Neuronal stem cell (in vitro differentiated cells): Measurements from ENCODE around the gene ANKMY2.
"Not testable (repeated sequence)": the region's sequence is repeated elsewhere in the genome, so short reads cannot be mapped to it uniquely, and the experiment has no call there.

ENCODE experiments used
- DNase-seq: peaks from one replicate; pipeline ENCODE4 v3.0.0-alpha.2; 2013; ENCODE audit warnings: low spot score
- H2AFZ ChIP-seq: one replicate; pipeline ENCODE4 v1.6.1; 2013; ENCODE audit warnings: mild to moderate bottlenecking, low read length, inconsistent platforms
- H2AK5ac ChIP-seq: 2 replicates; pipeline ENCODE4 v1.6.1; 2013; ENCODE audit warnings: low read depth, mild to moderate bottlenecking, inconsistent platforms, low read length, moderate library complexity, mixed read lengths
- H2BK120ac ChIP-seq: 2 replicates; pipeline ENCODE4 v1.6.1; 2013; ENCODE audit warnings: low read depth, mild to moderate bottlenecking, inconsistent platforms, low read length, moderate library complexity, mixed read lengths
- H2BK12ac ChIP-seq: one replicate; pipeline ENCODE4 v1.6.1; 2013; ENCODE audit warnings: low read length, inconsistent platforms
- H2BK15ac ChIP-seq: 2 replicates; pipeline ENCODE4 v1.6.1; 2013; ENCODE audit warnings: mild to moderate bottlenecking, low read length, inconsistent platforms, mixed read lengths
- H2BK5ac ChIP-seq: one replicate; pipeline ENCODE4 v1.6.1; 2013; ENCODE audit warnings: inconsistent platforms, mild to moderate bottlenecking, low read length, moderate library complexity
- H3K14ac ChIP-seq: one replicate; pipeline ENCODE4 v1.6.1; 2013; ENCODE audit warnings: low read length, inconsistent platforms
- H3K18ac ChIP-seq: 2 replicates; pipeline ENCODE4 v1.6.1; 2013; ENCODE audit warnings: low read length, inconsistent platforms
- H3K23ac ChIP-seq: 2 replicates; pipeline ENCODE4 v1.6.1; 2013; ENCODE audit warnings: low read depth, mild to moderate bottlenecking, mixed read lengths, low read length, inconsistent platforms; ENCODE audit not compliant: poor library complexity
- H3K27ac ChIP-seq: replicated peaks from 3 replicates; pipeline ENCODE4 v1.5.1; 2013; ENCODE audit warnings: low read length, inconsistent platforms
- H3K27me3 ChIP-seq, 3 experiments: 2 replicates each; pipeline ENCODE4 v1.6.1; 2013; ENCODE audit warnings: low read length in 3 of 3, mild to moderate bottlenecking in 2 of 3, inconsistent platforms in 1 of 3, low read depth in 1 of 3, mixed read lengths in 1 of 3, moderate library complexity in 1 of 3; ENCODE audit not compliant: control insufficient read depth in 3 of 3, insufficient read depth in 3 of 3
- H3K36me3 ChIP-seq, 2 donors: replicated peaks in 1 of 2; 2 replicates each; pipeline ENCODE4 v1.6.1; 2013; ENCODE audit warnings: low read length in 2 of 2; ENCODE audit not compliant: control insufficient read depth in 2 of 2, insufficient read depth in 2 of 2
- H3K4ac ChIP-seq: 2 replicates; pipeline ENCODE4 v1.6.1; 2013; ENCODE audit warnings: inconsistent platforms, mild to moderate bottlenecking, low read length, moderate library complexity
- H3K4me1 ChIP-seq, 2 donors: 1 replicate in 1 of 2; 2 replicates in 1 of 2; pipeline ENCODE4 v1.6.1; 2013; ENCODE audit warnings: low read length in 2 of 2, low read depth in 1 of 2; ENCODE audit not compliant: control insufficient read depth in 2 of 2, insufficient read depth in 1 of 2
- H3K4me2 ChIP-seq: one replicate; pipeline ENCODE4 v1.6.1; 2013; ENCODE audit warnings: mild to moderate bottlenecking, low read length, inconsistent platforms; ENCODE audit not compliant: insufficient read depth, poor library complexity, severe bottlenecking
- H3K4me3 ChIP-seq, 2 donors: 2 replicates each; pipeline ENCODE4 v1.5.1; 2013; ENCODE audit warnings: low read length in 2 of 2, mild to moderate bottlenecking in 2 of 2, inconsistent platforms in 1 of 2, moderate library complexity in 1 of 2
- H3K79me1 ChIP-seq: one replicate; pipeline ENCODE4 v1.6.1; 2013; ENCODE audit warnings: low read depth, mild to moderate bottlenecking, inconsistent platforms, low read length, moderate library complexity
- H3K9ac ChIP-seq: one replicate; pipeline ENCODE4 v1.6.1; 2013; ENCODE audit warnings: mild to moderate bottlenecking, low read depth, low read length, inconsistent platforms; ENCODE audit not compliant: poor library complexity
- H3K9me3 ChIP-seq, 2 donors: replicated peaks in 1 of 2; 2 replicates each; pipeline versions ENCODE3 to v1.6.1; 2013; ENCODE audit warnings: low read length in 2 of 2, mild to moderate bottlenecking in 2 of 2, inconsistent platforms in 1 of 2, low read depth in 1 of 2, mixed read lengths in 1 of 2, moderate library complexity in 1 of 2; ENCODE audit not compliant: control insufficient read depth in 2 of 2, insufficient read depth in 1 of 2
- H4K8ac ChIP-seq: one replicate; pipeline ENCODE4 v1.6.1; 2013; ENCODE audit warnings: low read depth, mild to moderate bottlenecking, inconsistent platforms, low read length, moderate library complexity
- H4K91ac ChIP-seq: one replicate; pipeline ENCODE4 v1.6.1; 2013; ENCODE audit warnings: low read length, low read depth, mild to moderate bottlenecking, inconsistent platforms; ENCODE audit not compliant: poor library complexity
- WGBS, 2 donors: extraction: QIAGEN DNeasy Blood & Tissue Kit; methylation state at CpG; one replicate each; pipeline ENCODE4 v1.1.7; 2013; ENCODE audit warnings: missing lambda C conversion rate in 2 of 2, mixed read lengths in 1 of 2; ENCODE audit not compliant: insufficient read length in 2 of 2, insufficient replicate concordance in 1 of 2; ENCODE audit errors: extremely low coverage in 2 of 2; 5-methylcytosine and 5-hydroxymethylcytosine counted together

The ANKMY2 gene

DNA sequence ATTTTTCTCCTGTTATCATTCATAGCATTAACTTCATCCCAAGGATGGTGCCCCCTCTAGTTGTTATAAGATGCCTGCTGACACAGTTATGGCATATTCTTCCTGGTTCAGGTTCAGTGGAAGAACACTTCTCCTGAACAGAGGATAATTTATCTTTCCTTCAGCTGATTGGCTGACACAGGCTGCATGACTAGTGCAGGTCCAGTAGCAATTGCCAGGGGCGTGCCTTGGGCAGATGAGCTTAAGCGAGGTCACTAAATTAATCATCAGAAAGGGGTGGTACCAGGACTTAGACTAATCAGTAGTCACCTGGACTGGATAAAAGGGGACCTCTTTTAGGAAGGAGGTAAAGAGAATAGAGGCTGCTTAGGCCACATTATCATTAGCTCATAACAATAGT is 42.7 kb upstream of the ANKMY2 start:
- no peak overlapping the region for H3K4me2 ChIP-seq
- no peaks in the 10 kb centered on the region for H3K79me1 ChIP-seq
- no peak overlapping the region for H3K18ac ChIP-seq
- H3K9ac ChIP-seq: no peak overlapping the region
- H3K14ac ChIP-seq: no peak overlapping the region
- no peak for DNase-seq
- no peak overlapping the region for H2BK120ac ChIP-seq
- no peak overlapping the region for H2BK5ac ChIP-seq
- no peak overlapping the region for H2BK15ac ChIP-seq
- no peak overlapping the region for H3K23ac ChIP-seq
- no peak overlapping the region for H4K91ac ChIP-seq
- H2AK5ac ChIP-seq: no peak overlapping the region
- no peak overlapping the region for H3K4ac ChIP-seq
- H2BK12ac ChIP-seq: no peak overlapping the region
- no peaks in the 10 kb centered on the region for H3K9me3 ChIP-seq
- H3K4me1 ChIP-seq: peaks cover 0 to 5% of the 10 kb centered on the region in 2 donors
- no CpG with 5 or more reads among the region's 2 CpGs for WGBS, 2 donors
- no peak overlapping the region for H3K4me3 ChIP-seq
- no peak overlapping the region for H2AFZ ChIP-seq
- peaks cover 12 to 98% of the 10 kb centered on the region in 2 donors for H3K36me3 ChIP-seq
- H3K27ac ChIP-seq: no peak overlapping the region
- H3K27me3 ChIP-seq: no peaks in the 10 kb centered on the region
- no peak overlapping the region for H4K8ac ChIP-seq

DNA sequence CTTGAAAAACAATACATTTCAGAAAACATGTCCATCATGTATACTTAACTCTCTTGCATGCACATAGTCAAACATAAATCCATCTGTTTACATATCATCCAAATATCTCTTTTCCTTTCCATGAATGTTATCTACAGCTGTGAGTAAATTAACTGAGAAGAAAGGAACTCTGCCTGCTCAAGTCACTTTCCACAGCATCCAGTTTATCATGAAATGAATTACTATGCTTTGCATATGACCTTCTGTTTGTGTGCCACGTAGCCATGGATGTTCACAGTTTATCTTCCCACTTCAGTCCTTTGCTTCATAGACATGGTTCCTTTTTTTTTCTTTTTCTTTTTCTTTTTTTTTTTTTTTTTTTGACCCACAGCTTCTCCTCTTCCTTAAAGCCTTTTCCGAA is 40.0 kb upstream of the ANKMY2 start:
- Histone ChIP-seq H3K18ac (no peak overlapping the region), H2BK120ac (no peak overlapping the region), H2AFZ (no peak overlapping the region), H3K4me1 (peaks cover 0 to 5% of the 10 kb centered on the region in 2 donors), H2BK12ac (no peak overlapping the region), H3K4me3 (no peak overlapping the region), H3K36me3 (peaks cover 10 to 97% of the 10 kb centered on the region in 2 donors), H3K14ac (no peak overlapping the region), H4K8ac (no peak overlapping the region), H2AK5ac (no peak overlapping the region), H3K9ac (no peak overlapping the region), H3K23ac (no peak overlapping the region), H4K91ac (no peak overlapping the region), H3K79me1 (no peaks in the 10 kb centered on the region), H3K4me2 (no peak overlapping the region), H3K27me3 (no peaks in the 10 kb centered on the region), H3K27ac (no peak overlapping the region), H2BK15ac (no peak overlapping the region), H2BK5ac (no peak overlapping the region), H3K4ac (no peak overlapping the region), H3K9me3 (peaks cover 0 to 2% of the 10 kb centered on the region in 2 donors)
- no peak for DNase-seq
- no CpG with 5 or more reads among the region's 2 CpGs for WGBS, 2 donors

DNA sequence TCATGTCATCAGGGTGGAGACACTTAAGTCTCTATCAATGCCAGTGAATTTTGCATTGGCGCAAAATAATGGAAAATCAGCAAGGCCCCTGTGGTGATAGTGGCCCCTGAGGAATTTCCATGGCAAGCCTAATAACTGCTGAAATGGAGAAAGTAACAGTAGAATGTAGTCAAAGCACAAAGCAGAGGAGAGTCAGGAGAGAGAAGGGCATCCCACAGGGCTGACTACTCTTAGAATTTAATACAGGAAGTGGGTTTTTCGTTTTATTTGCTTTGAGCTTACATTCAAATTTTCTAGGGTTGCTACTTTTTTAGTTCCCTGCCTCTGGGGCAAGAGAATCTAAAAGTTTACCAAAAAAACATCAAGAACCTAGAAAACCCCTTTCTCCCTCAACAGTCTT is 39.4 kb upstream of the ANKMY2 start:
- no peak for DNase-seq
- H2BK12ac ChIP-seq: no peak overlapping the region
- no peak overlapping the region for H2AFZ ChIP-seq
- no peak overlapping the region for H2AK5ac ChIP-seq
- H3K23ac ChIP-seq: no peak overlapping the region
- H3K4me1 ChIP-seq: peaks cover 0 to 5% of the 10 kb centered on the region in 2 donors
- no peak overlapping the region for H2BK15ac ChIP-seq
- no peak overlapping the region for H2BK120ac ChIP-seq
- H3K27me3 ChIP-seq: no peaks in the 10 kb centered on the region
- H4K91ac ChIP-seq: no peak overlapping the region
- WGBS, 2 donors: no CpG with 5 or more reads among the region's 2 CpGs
- H3K18ac ChIP-seq: no peak overlapping the region
- no peak overlapping the region for H3K27ac ChIP-seq
- peaks cover 0 to 2% of the 10 kb centered on the region in 2 donors for H3K9me3 ChIP-seq
- H2BK5ac ChIP-seq: no peak overlapping the region
- H4K8ac ChIP-seq: no peak overlapping the region
- no peaks in the 10 kb centered on the region for H3K79me1 ChIP-seq
- H3K9ac ChIP-seq: no peak overlapping the region
- H3K4ac ChIP-seq: no peak overlapping the region
- no peak overlapping the region for H3K14ac ChIP-seq
- H3K36me3 ChIP-seq: peaks cover 10 to 97% of the 10 kb centered on the region in 2 donors
- H3K4me3 ChIP-seq: no peak overlapping the region
- H3K4me2 ChIP-seq: no peak overlapping the region

DNA sequence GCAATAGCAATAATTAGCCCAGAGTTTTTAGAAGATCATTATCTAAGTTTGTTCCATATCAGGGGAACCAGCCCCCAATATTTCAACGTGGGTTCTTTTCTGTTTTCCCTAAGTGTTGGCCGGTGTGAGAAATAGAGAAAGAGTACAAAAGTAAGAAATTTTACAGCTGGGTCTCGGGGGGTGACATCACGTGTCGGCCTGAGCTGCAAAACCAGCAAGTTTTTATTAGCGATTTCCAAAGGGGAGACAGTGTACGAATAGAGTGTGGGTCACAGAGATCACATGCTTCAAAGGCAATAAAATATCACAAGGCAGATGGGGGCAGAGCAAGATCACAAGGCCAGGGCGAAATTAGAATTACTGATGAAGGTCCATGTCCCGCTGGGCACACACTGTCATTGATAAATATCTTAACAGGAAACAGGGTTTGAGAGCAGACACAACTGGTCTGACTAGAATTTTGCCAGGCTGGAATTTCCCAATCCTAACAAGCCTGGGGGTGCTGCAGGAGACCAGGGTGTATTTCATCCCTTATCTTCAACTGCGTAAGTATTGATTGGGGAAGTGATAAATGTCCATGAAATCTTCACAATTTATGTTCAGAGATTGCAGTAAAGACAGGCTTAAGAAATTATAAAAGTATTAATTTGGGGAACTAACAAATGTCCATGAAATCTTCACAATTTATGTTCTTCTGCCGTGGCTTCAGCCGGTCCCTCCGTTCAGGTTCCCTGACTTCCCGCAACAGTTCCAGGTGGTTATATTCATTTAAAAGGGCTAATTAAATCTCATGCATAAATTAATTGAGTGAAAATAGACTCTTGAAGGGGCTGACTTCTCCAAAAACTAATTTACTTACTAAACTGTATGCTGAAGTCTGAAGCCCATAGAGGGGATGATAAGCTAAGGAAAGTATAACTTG is 33.4 kb upstream of the ANKMY2 start:
- H2BK12ac ChIP-seq, DNase-seq, H3K79me1 ChIP-seq, H3K9ac ChIP-seq, H3K14ac ChIP-seq, H3K4me3 ChIP-seq, H4K8ac ChIP-seq, H3K4ac ChIP-seq, H2BK120ac ChIP-seq, H3K4me2 ChIP-seq, H3K23ac ChIP-seq, H2AK5ac ChIP-seq, H3K27ac ChIP-seq, H3K27me3 ChIP-seq, H2BK15ac ChIP-seq, H2BK5ac ChIP-seq, H4K91ac ChIP-seq, H3K4me1 ChIP-seq, H2AFZ ChIP-seq, H3K18ac ChIP-seq: not testable (repeated sequence)
- peaks cover 8 to 94% of the 10 kb centered on the region in 2 donors for H3K36me3 ChIP-seq
- WGBS, 2 donors: no CpG with 5 or more reads among the region's 14 CpGs
- peaks cover 0 to 12% of the 10 kb centered on the region in 2 donors for H3K9me3 ChIP-seq
